GM20000 (cell line): Measurements from ENCODE around the gene CLEC4G.

Experiments used
- DNase-seq: peaks from one replicate; pipeline ENCODE4 v3.0.0; 2012; ENCODE audit warnings: low spot score
- CTCF ChIP-seq: IDR thresholded peaks from 2 replicates; pipeline ENCODE4 v1.5.1; 2012; ENCODE audit warnings: mild to moderate bottlenecking, control low read depth; ENCODE audit errors: extremely low read depth, missing control alignments

CLEC4G gene

GRCh38 chr19:7744871-7745650 is 13.2 kb upstream of the CLEC4G start:
- no peak for DNase-seq
- no peak for TF ChIP-seq CTCF

- DNase-seq: no peak
- TF ChIP-seq CTCF: no peak
These were observed 12.4 kb upstream of the CLEC4G start for GRCh38 chr19:7744199-7744786.

- peak; percentile 84 for DNase-seq
- TF ChIP-seq CTCF: no peak
These were observed 11.5 kb upstream of the CLEC4G start for GRCh38 chr19:7743425-7743841.

- no peak for DNase-seq
- no peak for TF ChIP-seq CTCF
These were observed 11.1 kb upstream of the CLEC4G start for GRCh38 chr19:7742991-7743390.

GRCh38 chr19:7742575-7742974 is 10.7 kb upstream of the CLEC4G start:
- TF ChIP-seq CTCF: no peak
- no peak for DNase-seq

GRCh38 chr19:7740682-7741054 is 8.8 kb upstream of the CLEC4G start:
- no peak for TF ChIP-seq CTCF
- no peak for DNase-seq

- DNase-seq: no peak
- no peak for TF ChIP-seq CTCF
These were observed 8.1 kb upstream of the CLEC4G start for GRCh38 chr19:7739801-7740681.
